B cell (primary cell): ENCODE results near the gene SH3GL3. TPM values are rescaled to one million over a fixed set of nuclear protein-coding genes. Genes with fewer than 3 reads are reported as not detected.

Experiments used
- ATAC-seq: fragments of 200-7000 bp; cut with Tn5 transposase; one replicate; pipeline ENCODE4 v1.10.0; 2021; ENCODE audit warnings: low read depth, mild to moderate bottlenecking, moderate number of reproducible peaks, moderate library complexity
- CTCF ChIA-PET: fragments of 350-600 bp; sonication (Branson Sonifier 250); formaldehyde crosslinking; loops from one replicate; lab custom pipeline; 2021; ENCODE audit warnings: antibody characterized with exemption, inconsistent platforms; lab: Charles Lee
- POLR2A ChIA-PET: fragments of 350-600 bp; sonication (Branson Sonifier 250); formaldehyde crosslinking; loops from one replicate; lab custom pipeline; 2021; ENCODE audit warnings: antibody characterized with exemption; lab: Charles Lee
- DNase-seq: peaks from one replicate; pipeline ENCODE4 v3.0.0; 2013
- H2AFZ ChIP-seq: 2 replicates; pipeline ENCODE4 v1.6.1; 2012; ENCODE audit warnings: mild to moderate bottlenecking, low read depth, low read length; ENCODE audit not compliant: insufficient read depth, poor library complexity, severe bottlenecking
- H3K27ac ChIP-seq, 2 donors: 1 replicate in 1 of 2; 2 replicates in 1 of 2; pipeline ENCODE4 v1.5.1; 2012 to 2013; ENCODE audit warnings: low read length in 2 of 2, mild to moderate bottlenecking in 2 of 2, moderate library complexity in 1 of 2
- H3K27me3 ChIP-seq, 4 experiments: fragments of 200-600 bp in 1 of 4; sonication (generic) in 1 of 4; replicated peaks in 1 of 4; 1 replicate in 2 of 4; 2 replicates in 2 of 4; pipeline versions ENCODE4 v1.6.1 to v1.7.0; 2013 to 2016; ENCODE audit warnings: low read length in 3 of 4, mild to moderate bottlenecking in 2 of 4, mixed read lengths in 1 of 4, moderate library complexity in 1 of 4; ENCODE audit not compliant: insufficient read depth in 4 of 4, control insufficient read depth in 3 of 4; ENCODE audit errors: control extremely low read depth in 1 of 4
- H3K36me3 ChIP-seq, 2 experiments: replicated peaks in 1 of 2; 1 replicate in 1 of 2; 2 replicates in 1 of 2; pipeline versions ENCODE4 v1.6.1 to v1.7.1; 2013; ENCODE audit warnings: low read length in 1 of 2; ENCODE audit not compliant: insufficient read depth in 2 of 2, control insufficient read depth in 1 of 2; ENCODE audit errors: control extremely low read depth in 1 of 2, extremely low read depth in 1 of 2
- H3K4me1 ChIP-seq, 2 donors: fragments of 200-600 bp in 1 of 2; sonication (generic) in 1 of 2; 1 replicate in 1 of 2; 2 replicates in 1 of 2; pipeline versions ENCODE4 v1.5.1 to v1.6.1; 2013 to 2017; ENCODE audit warnings: low read length in 2 of 2; ENCODE audit not compliant: control insufficient read depth in 2 of 2, insufficient read depth in 2 of 2
- H3K4me2 ChIP-seq: replicated peaks from 2 replicates; pipeline ENCODE3; 2012; ENCODE audit warnings: mild to moderate bottlenecking, low read depth, low read length; ENCODE audit not compliant: poor library complexity, severe bottlenecking
- H3K4me3 ChIP-seq, 5 experiments: fragments of 200-600 bp in 1 of 5; sonication (generic) in 1 of 5; 1 replicate in 3 of 5; 2 replicates in 2 of 5; pipeline versions ENCODE4 v1.5.1 to v1.7.0; 2011 to 2016; ENCODE audit warnings: low read length in 4 of 5, mild to moderate bottlenecking in 4 of 5, low read depth in 2 of 5, control low read depth in 1 of 5, moderate library complexity in 1 of 5; ENCODE audit not compliant: insufficient read depth in 1 of 5; ENCODE audit errors: control extremely low read depth in 1 of 5, extremely low read depth in 1 of 5
- H3K79me2 ChIP-seq: fragments of 200-600 bp; sonication (generic); one replicate; pipeline ENCODE4 v1.6.0; 2016; ENCODE audit warnings: low read length; ENCODE audit not compliant: control insufficient read depth, insufficient read depth
- H3K9ac ChIP-seq: fragments of 200-600 bp; sonication (generic); 2 replicates; pipeline ENCODE4 v1.6.1; 2017; ENCODE audit warnings: mild to moderate bottlenecking, low read length, moderate library complexity
- H3K9me3 ChIP-seq, 3 donors: one replicate each; pipeline versions ENCODE4 v1.6.1 to v1.7.1; 2013; ENCODE audit warnings: low read length in 2 of 3; ENCODE audit not compliant: control insufficient read depth in 2 of 3, insufficient read depth in 1 of 3; ENCODE audit errors: control extremely low read depth in 1 of 3
- H4K20me1 ChIP-seq: 2 replicates; pipeline ENCODE4 v1.6.0; 2012; ENCODE audit warnings: mild to moderate bottlenecking, low read length; ENCODE audit not compliant: insufficient read depth, control insufficient read depth, poor library complexity, severe bottlenecking
- H3K27ac Mint-ChIP-seq: one replicate; pipeline ENCODE4 v1.8.0; 2021; ENCODE audit warnings: mixed read lengths
- H3K27me3 Mint-ChIP-seq: one replicate; pipeline ENCODE4 v1.8.0; 2021; ENCODE audit warnings: mixed read lengths
- H3K4me1 Mint-ChIP-seq: one replicate; pipeline ENCODE4 v1.8.0; 2021; ENCODE audit warnings: mixed read lengths
- H3K4me3 Mint-ChIP-seq: one replicate; pipeline ENCODE4 v1.8.0; 2021; ENCODE audit warnings: mixed read lengths
- H3K9me3 Mint-ChIP-seq: one replicate; pipeline ENCODE4 v1.8.0; 2022; ENCODE audit warnings: mixed read lengths; ENCODE audit not compliant: insufficient read depth
- CTCF ChIP-seq: fragments of 200-600 bp; IDR thresholded peaks from one replicate; pipeline ENCODE4 v1.8.0; 2022; ENCODE audit warnings: antibody characterized with exemption, mild to moderate bottlenecking
- EZH2 ChIP-seq: IDR thresholded peaks from 2 replicates; pipeline ENCODE4 v1.6.1; 2012; ENCODE audit warnings: borderline replicate concordance, low read depth, mild to moderate bottlenecking, moderate library complexity, low read length; ENCODE audit not compliant: insufficient read depth, poor library complexity, severe bottlenecking
- WGBS: methylation state at CpG from one replicate; pipeline ENCODE4 v1.1.5; 2013; ENCODE audit warnings: missing lambda C conversion rate; ENCODE audit not compliant: insufficient coverage; 5-methylcytosine and 5-hydroxymethylcytosine counted together
- intact Hi-C: fragments of 100-400 bp; cut with micrococcal nuclease; formaldehyde crosslinking; loops from one replicate; pipeline ENCODE4 v1.10.0; 2022
- polyA plus RNA-seq: library from polyadenylated mRNA; depleted of rRNA; stranded (reverse); fragments of >200 nt; gene quantifications from 2 replicates; pipeline ENCODE4 v1.2.3, GENCODE V29; 2012
- total RNA-seq, 2 donors: library from RNA; stranded (reverse); fragments of 120-200 nt in 1 of 2; gene quantifications; 1 replicate in 1 of 2; 2 replicates in 1 of 2; pipeline versions ENCODE4 v1.2.3 to v1.2.4, GENCODE V29; 2013 to 2022

The SH3GL3 gene
- total and polyA plus RNA-seq, 2 donors (not counting 1 experiment from before 2014, with no cell fraction given): not detected

- Mint-ChIP-seq H3K9me3 (no peaks in the 10 kb centered on the region), H3K4me1 (no peaks in the 10 kb centered on the region), H3K4me3 (no peak overlapping the region), H3K27ac (no peak overlapping the region), H3K27me3 (peaks cover 29% of the 10 kb centered on the region)
- DNase-seq: no peak
- Histone ChIP-seq H3K9me3 (peaks cover 0 to 12% (median 0%) of the 10 kb centered on the region in 3 donors), H3K27ac (no peak overlapping the region), H3K4me1 (no peaks in the 10 kb centered on the region), H3K27me3 (peaks cover 0 to 31% (median 1%) of the 10 kb centered on the region in 4 experiments), H4K20me1 (no peaks in the 10 kb centered on the region), H2AFZ (no peak overlapping the region), H3K9ac (no peak overlapping the region), H3K36me3 (no peaks in the 10 kb centered on the region), H3K4me2 (no peak overlapping the region), H3K79me2 (no peaks in the 10 kb centered on the region), H3K4me3 (no peak overlapping the region)
- intact Hi-C loops: no loop called here
- ChIA-PET POLR2A (no interaction called here), CTCF (interaction anchor here (0.6 kb wide), 1 partner anchor 34 kb away, joined by 3 read pairs; no protein-coding TSS in a partner anchor)
- WGBS: 86% methylated on average over 2 of the region's 2 CpGs
- no peak for TF ChIP-seq EZH2
- ATAC-seq: no peak
Observed at GRCh38 chr15:83650831-83651230, 203.7 kb downstream of the SH3GL3 start.

- ChIA-PET CTCF (interaction anchor here (0.6 kb wide), 1 partner anchor 35 kb away, joined by 3 read pairs; no protein-coding TSS in a partner anchor), POLR2A (no interaction called here)
- no peak overlapping the region for H2AFZ ChIP-seq
Observed at GRCh38 chr15:83651541-83651940, 204.4 kb downstream of the SH3GL3 start.

More at GRCh38 chr15:83651541-83651940, 204.4 kb downstream of the SH3GL3 start:
- Histone ChIP-seq H3K27ac (no peak overlapping the region), H3K36me3 (no peaks in the 10 kb centered on the region), H3K4me2 (no peak overlapping the region), H3K27me3 (peaks cover 0 to 38% (median 1%) of the 10 kb centered on the region in 4 experiments), H3K4me1 (no peaks in the 10 kb centered on the region), H3K9me3 (peaks cover 0 to 12% (median 0%) of the 10 kb centered on the region in 3 donors), H4K20me1 (no peaks in the 10 kb centered on the region), H3K4me3 (no peak overlapping the region), H3K9ac (no peak overlapping the region), H3K79me2 (no peaks in the 10 kb centered on the region)
- DNase-seq (no peak), ATAC-seq (no peak)
- H3K4me3 Mint-ChIP-seq: no peak overlapping the region
- intact Hi-C loops: no loop called here
- TF ChIP-seq CTCF (no peak), EZH2 (no peak)
- H3K27ac Mint-ChIP-seq: no peak overlapping the region
- peaks cover 36% of the 10 kb centered on the region for H3K27me3 Mint-ChIP-seq
- H3K9me3 Mint-ChIP-seq: no peaks in the 10 kb centered on the region
- H3K4me1 Mint-ChIP-seq: no peaks in the 10 kb centered on the region
- WGBS: no CpG with 5 or more reads among the region's 6 CpGs
